HL-60/S4 treated with retinoic acid at 250 ng/mL for 4 days and 3 days (cell line): ENCODE measurements around the gene YPEL3.

Experiments used
- in situ Hi-C: fragments of 300-500 bp; cut with MboI; formaldehyde crosslinking; loops from 2 replicates; pipeline ENCODE4 v1.7.0; 2022; ENCODE audit warnings: low sequenced_read_pairs

The YPEL3 gene

GRCh38 chr16:30053376-30054015 lies 42.5 kb downstream of the YPEL3 start:
- in situ Hi-C loops = no loop called here

GRCh38 chr16:30052671-30053372 lies 43.2 kb downstream of the YPEL3 start:
- in situ Hi-C loops = no loop called here

GRCh38 chr16:30051518-30051917 lies 44.5 kb downstream of the YPEL3 start:
- in situ Hi-C loops = no loop called here

- in situ Hi-C loops = no loop called here
Observed at GRCh38 chr16:30049871-30050270, 46.1 kb downstream of the YPEL3 start.

GRCh38 chr16:30046588-30046987 lies 49.4 kb downstream of the YPEL3 start:
- in situ Hi-C loops = no loop called here

- in situ Hi-C loops = no loop called here
Observed at GRCh38 chr16:30046178-30046577, 49.8 kb downstream of the YPEL3 start.
